HepG2 (cell line): ENCODE results near the gene NAALAD2. TPM values are rescaled to one million over a fixed set of nuclear protein-coding genes. Genes with fewer than 3 reads are reported as not detected.

ENCODE experiments used
- ATAD3A ChIP-seq: sonication (generic); formaldehyde crosslinking; IDR thresholded peaks from 2 replicates; pipeline ENCODE4 v1.4.0; 2020; ENCODE audit warnings: missing genetic modification reagents
- FIP1L1 ChIP-seq: fragments of 200-400 bp; formaldehyde crosslinking; IDR thresholded peaks from 2 replicates; pipeline ENCODE4 v1.6.1; 2018; ENCODE audit warnings: low read depth, mild to moderate bottlenecking, low read length, moderate library complexity, borderline replicate concordance; ENCODE audit not compliant: insufficient read depth
- FOXJ3 ChIP-seq: sonication (generic); formaldehyde crosslinking; IDR thresholded peaks from 2 replicates; pipeline ENCODE4 v1.4.0; 2020; ENCODE audit warnings: missing genetic modification reagents, mild to moderate bottlenecking, borderline replicate concordance
- KLF13 ChIP-seq: sonication (generic); formaldehyde crosslinking; IDR thresholded peaks from 2 replicates; pipeline ENCODE4 v1.4.0; 2020; ENCODE audit warnings: mild to moderate bottlenecking, missing genetic modification reagents
- MIXL1 ChIP-seq: IDR thresholded peaks from 2 replicates; pipeline ENCODE4 v1.6.1; 2016
- NFYB ChIP-seq: sonication (generic); formaldehyde crosslinking; IDR thresholded peaks from 2 replicates; pipeline ENCODE4 v1.4.0; 2020; ENCODE audit warnings: missing genetic modification reagents
- PAF1 ChIP-seq: IDR thresholded peaks from 2 replicates; pipeline ENCODE4 v1.6.1; 2016; ENCODE audit warnings: missing genetic modification reagents, missing compliant biosample characterization
- RFXAP ChIP-seq: sonication (generic); formaldehyde crosslinking; IDR thresholded peaks from 2 replicates; pipeline ENCODE4 v1.4.0; 2020; ENCODE audit warnings: missing genetic modification reagents, borderline replicate concordance
- SMARCC2 ChIP-seq: fragments of 450-650 bp; IDR thresholded peaks from 2 replicates; pipeline ENCODE4 v1.6.1; 2017; ENCODE audit warnings: antibody characterized with exemption, mild to moderate bottlenecking
- SP1 ChIP-seq, 2 experiments: fragments of 450-650 bp in 1 of 2; sonication (generic) in 1 of 2; formaldehyde crosslinking in 1 of 2; IDR thresholded peaks; 2 replicates each; pipeline versions ENCODE4 v1.4.0 to v1.6.1; 2016 to 2020; ENCODE audit warnings: missing genetic modification reagents in 1 of 2
- SRSF4 ChIP-seq: fragments of 200-400 bp; formaldehyde crosslinking; IDR thresholded peaks from one replicate; pipeline ENCODE4 v1.6.1; 2018; ENCODE audit warnings: mild to moderate bottlenecking, low read depth, low read length, moderate library complexity; ENCODE audit not compliant: poor library complexity, severe bottlenecking
- TGIF2 ChIP-seq: IDR thresholded peaks from 2 replicates; pipeline ENCODE4 v1.6.1; 2016; ENCODE audit warnings: control low read depth, missing compliant biosample characterization
- ZEB1 ChIP-seq: IDR thresholded peaks from 2 replicates; pipeline ENCODE4 v1.6.1; 2012; ENCODE audit warnings: mild to moderate bottlenecking, low read depth, inconsistent platforms; ENCODE audit not compliant: insufficient replicate concordance
- ZNF136 ChIP-seq: sonication (generic); formaldehyde crosslinking; IDR thresholded peaks from 2 replicates; pipeline ENCODE4 v1.8.1; 2022; ENCODE audit warnings: low read depth, mild to moderate bottlenecking, moderate library complexity, missing genetic modification reagents
- ZNF501 ChIP-seq: sonication (generic); formaldehyde crosslinking; IDR thresholded peaks from 2 replicates; pipeline ENCODE4 v1.5.1; 2020; ENCODE audit warnings: mild to moderate bottlenecking, moderate library complexity, missing genetic modification reagents
- ZNF510 ChIP-seq: sonication (generic); formaldehyde crosslinking; IDR thresholded peaks from 2 replicates; pipeline ENCODE4 v1.4.0; 2020; ENCODE audit warnings: low read depth, mild to moderate bottlenecking, missing genetic modification reagents
- ZNF713 ChIP-seq: sonication (generic); formaldehyde crosslinking; IDR thresholded peaks from 2 replicates; pipeline ENCODE4 v1.4.0; 2020; ENCODE audit warnings: mild to moderate bottlenecking, missing genetic modification reagents
- ZNF878 ChIP-seq: sonication (generic); formaldehyde crosslinking; IDR thresholded peaks from 2 replicates; pipeline ENCODE4 v1.8.1; 2023; ENCODE audit warnings: mild to moderate bottlenecking, missing genetic modification reagents, moderate library complexity
- polyA plus RNA-seq, 8 experiments: library from polyadenylated mRNA; depleted of rRNA in 3 of 8; stranded (reverse) in 7 of 8; unstranded in 1 of 8; fragments of >200 nt; fragmentation: Illumina TruSeq in 4 of 8; extraction: Trizol in 4 of 8; gene quantifications; 2 replicates each; pipeline versions ENCODE4 v1.2.1 to v1.2.3, GENCODE V29; 2011 to 2016; ENCODE audit warnings: low read depth in 4 of 8, missing spikeins in 1 of 8, mixed read lengths in 1 of 8; ENCODE audit not compliant: insufficient read depth in 1 of 8
- total RNA-seq, 5 experiments: library from RNA; depleted of rRNA; stranded (reverse); fragments of >200 nt; fragmentation: Illumina TruSeq; extraction: Trizol; gene quantifications; 2 replicates each; pipeline ENCODE4 v1.2.3, GENCODE V29; 2016; ENCODE audit warnings: low read depth in 1 of 5
- TF ChIP-seq, protein P1 (sequence below): sonication (generic); formaldehyde crosslinking; IDR thresholded peaks from 2 replicates; pipeline ENCODE4 v1.4.0; 2020; ENCODE audit warnings: missing genetic modification reagents
- TF ChIP-seq, protein P2 (sequence below): sonication (generic); formaldehyde crosslinking; IDR thresholded peaks from 2 replicates; pipeline ENCODE4 v1.4.0; 2020; ENCODE audit warnings: mild to moderate bottlenecking, low read depth, missing genetic modification reagents
- TF ChIP-seq, protein P3 (sequence below): sonication (generic); formaldehyde crosslinking; IDR thresholded peaks from 2 replicates; pipeline ENCODE4 v1.5.0; 2020; ENCODE audit warnings: missing genetic modification reagents
- TF ChIP-seq, protein P4 (sequence below): sonication (generic); formaldehyde crosslinking; IDR thresholded peaks from 2 replicates; pipeline ENCODE4 v1.4.0; 2020; ENCODE audit warnings: missing genetic modification reagents, borderline replicate concordance
- TF ChIP-seq, protein P5 (sequence below): IDR thresholded peaks from 2 replicates; pipeline ENCODE4 v1.6.1; 2016; ENCODE audit warnings: control low read depth

The NAALAD2 gene
- total and polyA plus RNA-seq, 2 of the 13 experiments (the other 11 are each of a cell fraction or from before 2014, with no cell fraction given), result 8.0 to 8.9 TPM

DNA sequence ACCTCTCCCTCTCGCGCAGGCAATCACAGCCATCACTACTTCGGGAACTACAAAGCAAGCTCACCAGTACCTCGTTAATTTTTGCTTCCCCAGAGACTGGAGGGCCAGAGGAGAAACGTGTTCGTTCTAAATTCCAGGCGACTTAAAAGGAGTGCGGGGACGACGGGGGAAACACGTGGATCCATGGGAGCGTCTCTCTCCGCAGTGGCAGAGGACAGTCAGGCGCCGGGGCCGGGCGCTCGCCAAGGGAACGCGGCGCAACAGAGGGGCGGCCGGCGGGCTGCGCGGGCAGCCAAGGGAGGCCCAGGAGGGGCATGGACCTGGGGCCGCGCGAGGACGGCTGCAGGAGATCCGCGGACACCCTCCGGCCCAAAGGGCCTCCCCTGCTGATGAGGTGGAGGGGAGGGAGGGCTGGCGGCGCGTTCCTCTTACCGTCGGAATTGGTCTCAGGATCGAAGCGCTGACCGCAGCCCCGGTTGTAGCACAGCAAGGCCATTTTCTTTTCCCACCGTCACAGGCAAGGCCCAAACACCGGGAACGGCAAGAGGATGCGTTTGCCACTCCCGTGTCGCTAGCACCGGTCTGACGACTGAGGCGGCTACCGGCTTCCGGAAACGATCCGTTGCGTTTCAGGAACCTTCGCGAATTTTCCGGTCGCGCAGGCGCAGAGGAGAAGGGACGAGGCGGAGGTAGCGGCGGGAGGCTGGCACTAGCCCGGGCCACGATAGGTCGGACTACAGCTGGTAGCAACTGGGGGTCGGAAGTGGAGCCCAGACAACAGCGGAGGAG is 88.2 kb downstream of the NAALAD2 start, which contains the start of gene CHORDC1 (continued):
- TF ChIP-seq, protein P1, sequence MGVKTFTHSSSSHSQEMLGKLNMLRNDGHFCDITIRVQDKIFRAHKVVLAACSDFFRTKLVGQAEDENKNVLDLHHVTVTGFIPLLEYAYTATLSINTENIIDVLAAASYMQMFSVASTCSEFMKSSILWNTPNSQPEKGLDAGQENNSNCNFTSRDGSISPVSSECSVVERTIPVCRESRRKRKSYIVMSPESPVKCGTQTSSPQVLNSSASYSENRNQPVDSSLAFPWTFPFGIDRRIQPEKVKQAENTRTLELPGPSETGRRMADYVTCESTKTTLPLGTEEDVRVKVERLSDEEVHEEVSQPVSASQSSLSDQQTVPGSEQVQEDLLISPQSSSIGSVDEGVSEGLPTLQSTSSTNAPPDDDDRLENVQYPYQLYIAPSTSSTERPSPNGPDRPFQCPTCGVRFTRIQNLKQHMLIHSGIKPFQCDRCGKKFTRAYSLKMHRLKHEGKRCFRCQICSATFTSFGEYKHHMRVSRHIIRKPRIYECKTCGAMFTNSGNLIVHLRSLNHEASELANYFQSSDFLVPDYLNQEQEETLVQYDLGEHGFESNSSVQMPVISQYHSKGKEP (CRISPR knock-in tag), result no peak
- TF ChIP-seq KLF13 (no peak), ZNF136 (CRISPR knock-in tag) (no peak), RFXAP (CRISPR knock-in tag) (no peak; the same call in 1 of the 2 replicates), ZNF501 (CRISPR knock-in tag) (peak; percentile 87), MIXL1 (CRISPR knock-in tag) (no peak), ZNF713 (CRISPR knock-in tag) (no peak), SMARCC2 (no peak), SP1 (IDR thresholded peaks at IDR 0.05) (no peak), SP1 (CRISPR knock-in tag; IDR thresholded peaks at IDR 0.05) (no peak), NFYB (CRISPR knock-in tag) (no peak), ATAD3A (CRISPR knock-in tag) (no peak), SRSF4 (no peak), PAF1 (CRISPR knock-in tag) (no peak), FOXJ3 (CRISPR knock-in tag) (no peak), ZNF878 (CRISPR knock-in tag) (0 out of 2 replicates have a peak, but pooled peaks have one; percentile 39), ZNF510 (CRISPR knock-in tag) (no peak), ZEB1 (no peak), TGIF2 (peak; percentile 56; the same call in 1 of the 2 replicates), FIP1L1 (no peak)
- TF ChIP-seq, protein P2, sequence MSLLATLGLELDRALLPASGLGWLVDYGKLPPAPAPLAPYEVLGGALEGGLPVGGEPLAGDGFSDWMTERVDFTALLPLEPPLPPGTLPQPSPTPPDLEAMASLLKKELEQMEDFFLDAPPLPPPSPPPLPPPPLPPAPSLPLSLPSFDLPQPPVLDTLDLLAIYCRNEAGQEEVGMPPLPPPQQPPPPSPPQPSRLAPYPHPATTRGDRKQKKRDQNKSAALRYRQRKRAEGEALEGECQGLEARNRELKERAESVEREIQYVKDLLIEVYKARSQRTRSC (CRISPR knock-in tag), result no peak
- TF ChIP-seq, protein P3, sequence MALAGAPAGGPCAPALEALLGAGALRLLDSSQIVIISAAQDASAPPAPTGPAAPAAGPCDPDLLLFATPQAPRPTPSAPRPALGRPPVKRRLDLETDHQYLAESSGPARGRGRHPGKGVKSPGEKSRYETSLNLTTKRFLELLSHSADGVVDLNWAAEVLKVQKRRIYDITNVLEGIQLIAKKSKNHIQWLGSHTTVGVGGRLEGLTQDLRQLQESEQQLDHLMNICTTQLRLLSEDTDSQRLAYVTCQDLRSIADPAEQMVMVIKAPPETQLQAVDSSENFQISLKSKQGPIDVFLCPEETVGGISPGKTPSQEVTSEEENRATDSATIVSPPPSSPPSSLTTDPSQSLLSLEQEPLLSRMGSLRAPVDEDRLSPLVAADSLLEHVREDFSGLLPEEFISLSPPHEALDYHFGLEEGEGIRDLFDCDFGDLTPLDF (CRISPR knock-in tag), result no peak
- TF ChIP-seq, protein P4, sequence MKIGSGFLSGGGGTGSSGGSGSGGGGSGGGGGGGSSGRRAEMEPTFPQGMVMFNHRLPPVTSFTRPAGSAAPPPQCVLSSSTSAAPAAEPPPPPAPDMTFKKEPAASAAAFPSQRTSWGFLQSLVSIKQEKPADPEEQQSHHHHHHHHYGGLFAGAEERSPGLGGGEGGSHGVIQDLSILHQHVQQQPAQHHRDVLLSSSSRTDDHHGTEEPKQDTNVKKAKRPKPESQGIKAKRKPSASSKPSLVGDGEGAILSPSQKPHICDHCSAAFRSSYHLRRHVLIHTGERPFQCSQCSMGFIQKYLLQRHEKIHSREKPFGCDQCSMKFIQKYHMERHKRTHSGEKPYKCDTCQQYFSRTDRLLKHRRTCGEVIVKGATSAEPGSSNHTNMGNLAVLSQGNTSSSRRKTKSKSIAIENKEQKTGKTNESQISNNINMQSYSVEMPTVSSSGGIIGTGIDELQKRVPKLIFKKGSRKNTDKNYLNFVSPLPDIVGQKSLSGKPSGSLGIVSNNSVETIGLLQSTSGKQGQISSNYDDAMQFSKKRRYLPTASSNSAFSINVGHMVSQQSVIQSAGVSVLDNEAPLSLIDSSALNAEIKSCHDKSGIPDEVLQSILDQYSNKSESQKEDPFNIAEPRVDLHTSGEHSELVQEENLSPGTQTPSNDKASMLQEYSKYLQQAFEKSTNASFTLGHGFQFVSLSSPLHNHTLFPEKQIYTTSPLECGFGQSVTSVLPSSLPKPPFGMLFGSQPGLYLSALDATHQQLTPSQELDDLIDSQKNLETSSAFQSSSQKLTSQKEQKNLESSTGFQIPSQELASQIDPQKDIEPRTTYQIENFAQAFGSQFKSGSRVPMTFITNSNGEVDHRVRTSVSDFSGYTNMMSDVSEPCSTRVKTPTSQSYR, result no peak
- TF ChIP-seq, protein P5, sequence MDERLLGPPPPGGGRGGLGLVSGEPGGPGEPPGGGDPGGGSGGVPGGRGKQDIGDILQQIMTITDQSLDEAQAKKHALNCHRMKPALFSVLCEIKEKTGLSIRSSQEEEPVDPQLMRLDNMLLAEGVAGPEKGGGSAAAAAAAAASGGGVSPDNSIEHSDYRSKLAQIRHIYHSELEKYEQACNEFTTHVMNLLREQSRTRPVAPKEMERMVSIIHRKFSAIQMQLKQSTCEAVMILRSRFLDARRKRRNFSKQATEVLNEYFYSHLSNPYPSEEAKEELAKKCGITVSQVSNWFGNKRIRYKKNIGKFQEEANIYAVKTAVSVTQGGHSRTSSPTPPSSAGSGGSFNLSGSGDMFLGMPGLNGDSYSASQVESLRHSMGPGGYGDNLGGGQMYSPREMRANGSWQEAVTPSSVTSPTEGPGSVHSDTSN (CRISPR knock-in tag), result no peak
